Measurements from ENCODE around the gene ELK3.

ELK3 gene

GRCh38 chr12:96150442-96150841, 43.7 kb upstream of the ELK3 start:
- TF ChIP-seq ZFP3 (CRISPR knock-in tag; IDR thresholded peaks at IDR 0.05) (no peak), TCF4 (CRISPR knock-in tag; IDR thresholded peaks at IDR 0.05; ENCODE audit: borderline replicate concordance) (no peak), SNAI2 (CRISPR knock-in tag; IDR thresholded peaks at IDR 0.05) (no peak), ZC3H10 (CRISPR knock-in tag; IDR thresholded peaks at IDR 0.05) (no peak)
- no peak for ATAC-seq

GRCh38 chr12:96152164-96152563, 42.0 kb upstream of the ELK3 start:
- TF ChIP-seq ZC3H10 (CRISPR knock-in tag; IDR thresholded peaks at IDR 0.05): no peak
- TF ChIP-seq ESRRG (CRISPR knock-in tag; IDR thresholded peaks at IDR 0.05): no peak
- TF ChIP-seq ZFP30 (CRISPR knock-in tag; IDR thresholded peaks at IDR 0.05): no peak
- TF ChIP-seq PPARA (CRISPR knock-in tag; IDR thresholded peaks at IDR 0.05; ENCODE audit: borderline replicate concordance): no peak
- TF ChIP-seq CSRNP3 (CRISPR knock-in tag; IDR thresholded peaks at IDR 0.05): no peak
- no peak for TF ChIP-seq ZNF565 (CRISPR knock-in tag; conservative IDR thresholded peaks at IDR 0.05; ENCODE audit: low read depth)
- TF ChIP-seq ZFP3 (CRISPR knock-in tag; IDR thresholded peaks at IDR 0.05): no peak
- no peak for TF ChIP-seq CSDC2 (CRISPR knock-in tag; IDR thresholded peaks at IDR 0.05)
- TF ChIP-seq ZNF8 (CRISPR knock-in tag; IDR thresholded peaks at IDR 0.05): no peak
- TF ChIP-seq TCF4 (CRISPR knock-in tag; IDR thresholded peaks at IDR 0.05; ENCODE audit: borderline replicate concordance): no peak
- no peak for TF ChIP-seq ARNTL (CRISPR knock-in tag; IDR thresholded peaks at IDR 0.05; ENCODE audit: borderline replicate concordance, low read depth)
- no peak for TF ChIP-seq POU6F1 (CRISPR knock-in tag; IDR thresholded peaks at IDR 0.05; ENCODE audit: borderline replicate concordance, low read depth)
- no peak for TF ChIP-seq RARB (CRISPR knock-in tag; IDR thresholded peaks at IDR 0.05)
- TF ChIP-seq BACH2 (CRISPR knock-in tag; IDR thresholded peaks at IDR 0.05; ENCODE audit: borderline replicate concordance): no peak
- no peak for TF ChIP-seq PATZ1 (CRISPR knock-in tag; IDR thresholded peaks at IDR 0.05; ENCODE audit: borderline replicate concordance)
- TF ChIP-seq CREB5 (CRISPR knock-in tag; IDR thresholded peaks at IDR 0.05; ENCODE audit: low read depth): no peak
- no peak for TF ChIP-seq OSR1 (CRISPR knock-in tag; IDR thresholded peaks at IDR 0.05)
- ATAC-seq: no peak

GRCh38 chr12:96153131-96153725, 40.9 kb upstream of the ELK3 start:
- peak; percentile 95 for ATAC-seq

More at GRCh38 chr12:96153131-96153725, 40.9 kb upstream of the ELK3 start:
- TF ChIP-seq PPARA (CRISPR knock-in tag; IDR thresholded peaks at IDR 0.05; ENCODE audit: borderline replicate concordance) (no peak), OSR1 (CRISPR knock-in tag; IDR thresholded peaks at IDR 0.05) (no peak), PATZ1 (CRISPR knock-in tag; IDR thresholded peaks at IDR 0.05; ENCODE audit: borderline replicate concordance) (no peak)
